Bronchial epithelial cell (primary cell): ENCODE results near the gene AUP1. TPM values are rescaled to one million over a fixed set of nuclear protein-coding genes. Genes with fewer than 3 reads are reported as not detected.

Experiments used
- DNase-seq: peaks from one replicate; pipeline ENCODE4 v3.0.0-alpha.2; 2010; ENCODE audit warnings: low read depth
- FAIRE-seq: peaks from 2 replicates; lab custom pipeline; 2011; peaks lifted over from hg19 to GRCh38; lab: Jason Lieb, UNC
- H3K27me3 ChIP-seq: 2 replicates; pipeline ENCODE4 v1.5.1; 2011; ENCODE audit warnings: low read length; ENCODE audit not compliant: control insufficient read depth, insufficient read depth
- H3K36me3 ChIP-seq: 2 replicates; pipeline ENCODE4 v1.5.1; 2011; ENCODE audit warnings: low read length; ENCODE audit not compliant: control insufficient read depth, insufficient read depth
- H3K4me3 ChIP-seq: 2 replicates; pipeline ENCODE4 v1.5.1; 2011; ENCODE audit warnings: mild to moderate bottlenecking, low read depth, low read length, control low read depth
- CTCF ChIP-seq: IDR thresholded peaks from 2 replicates; pipeline ENCODE4 v1.5.1; 2011; ENCODE audit warnings: mild to moderate bottlenecking, moderate library complexity, low read length, control low read depth, inconsistent platforms; ENCODE audit not compliant: insufficient read depth, severe bottlenecking
- total RNA-seq: library from RNA; depleted of rRNA; stranded (reverse); fragments of >200 nt; gene quantifications from 2 replicates; pipeline ENCODE4 v1.2.1, GENCODE V29; 2014

Gene AUP1
- total RNA-seq, 1 donor from 2014 or later = 198 TPM

DNA sequence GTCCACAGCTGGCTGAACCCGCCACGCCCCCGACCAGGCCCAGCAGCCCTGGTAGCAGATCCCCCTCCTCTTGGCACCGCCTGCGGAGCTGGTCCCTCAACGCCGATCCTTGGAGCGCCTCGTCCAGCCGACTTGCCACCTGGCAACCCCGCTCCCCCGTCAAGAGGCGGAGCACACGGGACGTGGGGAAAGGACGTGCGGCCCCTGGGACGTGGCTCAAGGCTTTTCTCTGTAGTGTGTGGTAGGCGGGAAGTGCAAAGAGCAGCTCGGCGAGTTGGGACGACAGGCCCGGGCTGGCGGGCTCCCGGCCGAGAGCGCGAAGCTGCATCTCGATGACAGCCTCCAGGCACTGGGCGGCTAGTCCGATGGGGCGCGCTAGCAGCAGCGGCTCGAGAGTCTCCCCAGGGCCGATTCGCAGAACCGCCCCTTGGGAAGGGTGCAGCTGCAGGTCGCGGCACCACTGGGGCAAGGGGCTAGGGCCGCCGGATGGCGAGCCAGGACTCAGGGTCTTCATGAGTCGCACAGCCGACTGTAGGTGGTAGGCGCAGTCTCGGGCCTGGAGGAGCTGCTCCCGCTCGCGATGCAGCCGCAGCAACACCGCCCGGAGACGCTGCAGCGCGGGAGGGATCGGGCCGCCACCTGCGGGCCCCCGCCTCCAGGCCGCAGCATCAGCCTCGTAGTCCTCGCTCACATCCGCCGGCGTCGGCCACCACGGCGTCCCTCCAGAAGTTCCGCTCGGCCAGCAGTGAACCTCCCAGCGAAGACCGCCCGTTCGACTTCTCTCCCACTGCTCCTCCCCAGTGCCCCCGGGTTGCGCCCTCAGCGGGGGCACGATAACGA is 47.3 kb downstream of the AUP1 start:
- H3K36me3 ChIP-seq = peaks cover 6% of the 10 kb centered on the region
- TF ChIP-seq CTCF = no peak
- no peak for FAIRE-seq
- no peaks in the 10 kb centered on the region for H3K27me3 ChIP-seq
- DNase-seq = peak; percentile 22
- peak overlapping the region; percentile 91 for H3K4me3 ChIP-seq

- TF ChIP-seq CTCF = no peak
- no peaks in the 10 kb centered on the region for H3K27me3 ChIP-seq
- peak overlapping the region; percentile 91 for H3K4me3 ChIP-seq
- FAIRE-seq = no peak
- no peak for DNase-seq
- peaks cover 8% of the 10 kb centered on the region for H3K36me3 ChIP-seq
These were observed 48.1 kb downstream of the AUP1 start for GRCh38 chr2:74481431-74481830.

Other genes with a start within 250 kb of the AUP1 start
- gene SLC4A5, start 186.3 kb downstream of the AUP1 start, total RNA-seq = under 0.01 and 0.90 TPM in 2 replicates
- gene DCTN1, start 149.4 kb downstream of the AUP1 start, total RNA-seq = 65.8 and 79.8 TPM in 2 replicates
- 0.26 TPM in 2 replicates for gene C2orf81, start 108.1 kb downstream of the AUP1 start, total RNA-seq
- 26.9 and 31.6 TPM in 2 replicates for gene WDR54, start 108.0 kb downstream of the AUP1 start, total RNA-seq
- gene RTKN, start 87.8 kb downstream of the AUP1 start, total RNA-seq = 22.1 and 24.1 TPM in 2 replicates
- gene INO80B, start 74.6 kb downstream of the AUP1 start, total RNA-seq = 13.7 and 26.6 TPM in 2 replicates
- 31.1 and 50.3 TPM in 2 replicates for gene WBP1, start 71.3 kb downstream of the AUP1 start, total RNA-seq
- gene MOGS, start 64.3 kb downstream of the AUP1 start, total RNA-seq = 49.5 and 50.6 TPM in 2 replicates
- gene MRPL53, start 57.0 kb downstream of the AUP1 start, total RNA-seq = 45.6 and 57.9 TPM in 2 replicates
- gene CCDC142, start 46.7 kb downstream of the AUP1 start, total RNA-seq = 12.1 and 12.8 TPM in 2 replicates
- gene TTC31, start 46.6 kb downstream of the AUP1 start, total RNA-seq = 5.8 and 6.8 TPM in 2 replicates
- gene LBX2, start 30.1 kb downstream of the AUP1 start, total RNA-seq = 0.53 and 0.77 TPM in 2 replicates
- gene PCGF1, start 22.0 kb downstream of the AUP1 start, total RNA-seq = 35.5 and 41.5 TPM in 2 replicates
- not detected in 2 replicates for gene TLX2, start 15.3 kb downstream of the AUP1 start, total RNA-seq
- gene DQX1, start 3.5 kb downstream of the AUP1 start, total RNA-seq = 1.6 and 5.6 TPM in 2 replicates
- 29.1 and 67.7 TPM in 2 replicates for gene HTRA2, start 227 bp upstream of the AUP1 start, total RNA-seq
- gene LOXL3, start 24.2 kb upstream of the AUP1 start, total RNA-seq = 0.13 and 0.53 TPM in 2 replicates
- 0.51 and 1.1 TPM in 2 replicates for gene DOK1, start 25.0 kb upstream of the AUP1 start, total RNA-seq
- 0.53 and 1.0 TPM in 2 replicates for gene M1AP, start 118.6 kb upstream of the AUP1 start, total RNA-seq
- gene SEMA4F, start 124.5 kb upstream of the AUP1 start, total RNA-seq = 3.2 and 5.1 TPM in 2 replicates